Activated CD8-positive, alpha-beta memory T cell treated with anti-CD3 and anti-CD28 coated beads for 36 hours (primary cell): ENCODE data around the gene STAMBP. TPM values are rescaled to one million over a fixed set of nuclear protein-coding genes. Genes with fewer than 3 reads are reported as not detected.
"Not testable (repeated sequence)": the region's sequence is repeated elsewhere in the genome, so short reads cannot be mapped to it uniquely, and the experiment has no call there.

Source experiments
- CTCF ChIA-PET: fragments of 350-600 bp; sonication (Branson Sonifier 250); formaldehyde crosslinking; loops from one replicate; lab custom pipeline; 2021; ENCODE audit warnings: antibody characterized with exemption; lab: Charles Lee
- POLR2A ChIA-PET: fragments of 350-600 bp; sonication (Branson Sonifier 250); formaldehyde crosslinking; loops from one replicate; lab custom pipeline; 2021; ENCODE audit warnings: antibody characterized with exemption; lab: Charles Lee
- total RNA-seq, 2 experiments: library from RNA; stranded (reverse); gene quantifications; one replicate each; pipeline ENCODE4 v1.2.3, GENCODE V29; 2021

The STAMBP gene
- total RNA-seq, result 10 to 100 TPM; 74.7 to 75.8 TPM

GRCh38 chr2:73828818-73829570 is at the start of gene STAMBP:
TSS of gene STAMBP (plus strand) at chr2:73828961. CDS start at chr2:73830857, 1,896 bp downstream.
- POLR2A ChIA-PET, result interaction anchor here (0.7 to 0.8 kb wide), 5 partner anchors 27 to 350 kb away, joined by 3 to 5 read pairs (median 4); partner anchors contain the start of gene MOB1A
- CTCF ChIA-PET, result interaction anchor here (1.0 to 1.9 kb wide), 3 partner anchors 68 to 349 kb away, joined by 4 to 6 read pairs (median 4); partner anchors contain the start of gene MOB1A

DNA sequence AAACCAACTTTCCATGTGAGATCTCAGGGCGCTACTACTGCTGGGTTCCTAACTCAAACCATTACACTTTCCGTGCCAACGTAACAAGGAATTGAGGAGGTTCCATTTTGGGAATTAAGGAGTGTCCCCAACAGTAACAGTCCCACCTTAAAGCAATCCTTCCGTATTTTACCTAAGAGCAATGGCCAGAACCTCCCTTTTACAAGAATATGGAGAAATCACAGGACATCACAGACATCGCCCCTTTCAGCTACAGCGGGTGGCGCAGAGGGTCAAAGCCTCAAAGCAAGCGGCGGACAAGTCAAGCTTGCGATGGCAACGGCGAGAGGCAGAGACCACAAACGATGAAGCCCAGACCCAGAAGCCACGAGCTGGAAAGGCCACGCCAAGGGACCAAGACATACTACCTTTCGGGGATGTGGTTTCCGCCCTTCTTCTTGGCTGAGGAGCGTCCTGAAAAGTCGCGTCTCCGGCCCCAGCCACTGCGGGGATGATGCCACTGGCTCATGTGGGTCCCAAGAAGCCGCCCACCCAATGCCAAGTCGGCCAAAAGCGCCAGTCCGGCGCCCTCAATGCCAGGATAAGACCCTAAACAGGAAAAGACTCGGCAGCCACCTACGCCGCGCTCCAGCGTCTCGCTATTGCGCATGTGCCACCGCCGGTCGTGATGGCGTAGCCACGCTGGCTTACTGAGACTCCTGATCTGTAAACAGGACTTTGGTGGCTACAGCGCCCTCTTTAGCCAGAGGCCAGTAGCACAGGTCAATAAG is 49.1 kb upstream of the STAMBP start, which contains the start of gene DUSP11:
DUSP11 (minus strand) TSS at position 637 of the 770 bp plus-strand sequence; CDS start at position 508, 129 bp downstream.
- CTCF ChIA-PET, result no interaction called here

GRCh38 chr2:73780237-73780582 is 48.6 kb upstream of the STAMBP start:
- ChIA-PET CTCF (no interaction called here), POLR2A (no interaction called here)

More for the DNA sequence above, 49.1 kb upstream of the STAMBP start, which contains the start of gene DUSP11:
- POLR2A ChIA-PET, result no interaction called here

DNA sequence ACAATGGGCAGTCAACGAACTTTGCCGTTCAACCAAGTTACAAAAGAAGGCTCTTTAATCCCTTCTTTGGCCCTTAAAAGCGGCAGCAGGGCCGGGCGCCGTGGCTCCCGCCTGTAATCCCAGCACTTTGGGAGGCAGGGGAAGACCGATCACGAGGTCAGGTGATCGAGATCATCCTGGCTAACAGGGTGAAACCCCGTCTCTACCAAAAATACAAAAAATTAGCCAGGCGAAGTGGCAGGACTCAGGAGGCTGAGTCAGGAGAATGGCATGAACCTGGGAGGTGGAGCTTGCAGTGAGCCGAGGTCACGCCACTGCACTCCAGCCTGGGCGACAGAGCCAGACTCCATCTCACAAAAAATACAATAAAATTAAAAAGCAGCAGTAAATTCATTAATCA is 45.4 kb upstream of the STAMBP start:
- CTCF ChIA-PET, POLR2A ChIA-PET: not testable (repeated sequence)

DNA sequence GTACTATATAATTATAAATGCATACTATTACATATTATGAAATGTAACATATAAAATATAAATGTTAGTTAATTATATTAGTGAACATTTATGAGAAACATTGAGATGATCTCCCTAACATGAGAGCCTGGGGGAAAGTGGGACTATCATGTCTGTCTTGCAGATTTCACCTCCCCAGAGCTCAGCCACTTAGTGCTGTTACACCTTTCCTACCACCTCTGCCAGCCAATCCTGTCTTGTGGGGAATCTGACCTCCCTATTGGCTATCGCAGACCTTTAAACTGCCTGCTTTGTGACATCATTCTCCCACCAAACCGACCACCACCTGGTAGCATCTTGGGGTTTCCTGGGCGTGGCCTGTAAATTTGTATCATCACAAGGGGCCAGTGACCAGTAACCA is 44.9 kb upstream of the STAMBP start, which contains the start of gene C2orf78:
C2orf78 (plus strand) TSS at position 301 of the 400 bp plus-strand sequence. CDS start 127 bp downstream, outside the sequence.
- POLR2A ChIA-PET, CTCF ChIA-PET: not testable (repeated sequence)

- ChIA-PET CTCF (no interaction called here), POLR2A (no interaction called here)
Measured at GRCh38 chr2:73811878-73812277, 16.9 kb upstream of the STAMBP start.

DNA sequence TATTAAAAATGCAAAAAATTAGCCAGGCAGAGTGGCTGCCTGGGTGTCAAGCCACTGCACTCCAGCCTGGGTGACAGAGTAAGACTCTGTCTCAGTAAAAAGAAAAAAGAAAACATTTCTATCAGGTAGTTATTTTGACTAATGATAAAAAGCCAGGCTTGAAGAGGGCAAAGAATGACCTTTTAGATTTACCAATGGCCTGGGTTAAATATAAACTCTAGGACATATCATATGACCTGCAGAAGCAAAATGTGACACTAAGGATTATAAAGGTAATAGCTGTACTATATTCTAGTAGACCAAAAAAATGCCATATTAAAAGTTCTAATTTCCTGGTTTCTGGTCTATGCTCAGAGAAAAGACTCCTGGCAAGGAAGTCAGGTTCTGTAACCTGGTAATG is 16.1 kb upstream of the STAMBP start:
- POLR2A ChIA-PET, result no interaction called here
- CTCF ChIA-PET, result no interaction called here

GRCh38 chr2:73818296-73818695 is 10.5 kb upstream of the STAMBP start:
- POLR2A ChIA-PET, result no interaction called here
- CTCF ChIA-PET, result no interaction called here

GRCh38 chr2:73821227-73821626 is 7.5 kb upstream of the STAMBP start:
- CTCF ChIA-PET, result interaction anchor here (1.1 kb wide), 1 partner anchor 283 kb away, joined by 3 read pairs; no protein-coding TSS in a partner anchor
- POLR2A ChIA-PET, result interaction anchor here (0.6 kb wide), 1 partner anchor 267 kb away, joined by 7 read pairs; no protein-coding TSS in a partner anchor

DNA sequence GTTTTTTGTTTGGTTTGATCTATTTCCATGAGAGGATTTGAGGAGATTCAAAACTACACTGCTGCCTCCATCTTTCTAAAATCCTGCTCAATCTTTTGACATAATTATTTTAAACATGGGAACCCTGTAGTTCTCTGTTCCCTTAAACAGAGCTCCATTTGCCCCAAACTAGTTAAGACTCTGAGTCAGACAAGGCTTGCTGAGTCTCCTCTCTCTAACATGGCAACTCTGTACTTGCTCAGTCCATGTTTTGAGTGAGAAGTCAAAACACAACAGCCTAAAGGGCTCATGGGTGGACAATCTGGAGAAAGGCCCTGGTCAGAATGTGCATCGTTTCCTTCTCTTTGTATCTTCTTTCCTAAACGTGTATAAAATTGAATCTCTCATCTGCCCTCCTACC is 7.1 kb upstream of the STAMBP start:
- ChIA-PET CTCF (interaction anchor here (1.1 kb wide), 1 partner anchor 283 kb away, joined by 3 read pairs; no protein-coding TSS in a partner anchor), POLR2A (no interaction called here)

GRCh38 chr2:73822276-73822675 is 6.5 kb upstream of the STAMBP start:
- ChIA-PET CTCF (interaction anchor here (0.5 to 0.9 kb wide), 2 partner anchors 91 to 513 kb away, joined by 3 to 5 read pairs; no protein-coding TSS in a partner anchor), POLR2A (no interaction called here)

DNA sequence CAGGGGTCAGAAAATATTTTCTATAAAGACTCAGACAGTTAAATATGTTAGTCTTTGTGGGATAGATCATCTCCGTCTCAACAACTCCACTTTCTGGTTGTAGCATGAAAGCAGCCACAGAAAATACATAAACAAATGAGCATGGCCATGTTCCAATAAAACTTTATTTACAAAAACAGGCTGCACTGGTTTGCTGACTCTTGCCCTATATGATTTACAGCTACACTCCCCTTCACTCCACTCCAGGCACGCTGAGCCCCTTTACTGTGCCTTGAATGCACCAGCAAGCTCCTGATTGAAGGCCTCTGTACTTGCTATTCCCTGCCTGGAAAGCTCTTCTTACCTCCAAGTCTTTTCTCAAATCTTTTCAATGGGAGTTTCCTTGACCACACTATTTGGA is 5.8 kb upstream of the STAMBP start:
- ChIA-PET POLR2A (no interaction called here), CTCF (interaction anchor here (0.5 to 3.2 kb wide), 4 partner anchors 15 to 512 kb away, joined by 3 to 12 read pairs (median 4); partner anchors contain the start of gene BOLA3)

DNA sequence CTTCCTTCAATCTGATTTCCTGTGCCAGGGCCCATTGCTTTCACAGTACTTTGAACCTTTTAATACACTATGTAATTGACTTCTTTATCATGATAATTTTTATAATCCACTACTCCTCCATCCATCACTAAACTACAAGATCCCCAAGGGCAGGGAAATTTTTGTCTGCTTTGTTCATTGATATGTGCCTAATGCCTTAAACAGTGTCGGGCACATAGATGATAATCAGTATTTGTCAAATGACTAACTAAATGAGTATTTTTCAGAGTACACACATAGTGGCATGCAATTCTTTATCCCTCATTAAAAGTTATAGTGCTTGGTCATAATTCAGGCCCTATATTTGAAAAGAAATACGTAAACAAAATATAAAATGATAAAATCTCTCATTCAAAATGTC is 5.3 kb upstream of the STAMBP start:
- ChIA-PET POLR2A (interaction anchor here (0.9 kb wide), 1 partner anchor 140 kb away, joined by 3 read pairs; no protein-coding TSS in a partner anchor), CTCF (interaction anchor here (0.5 to 3.2 kb wide), 8 partner anchors 15 to 512 kb away, joined by 3 to 12 read pairs (median 4); partner anchors contain the start of gene BOLA3)

- ChIA-PET POLR2A (interaction anchor here (0.9 kb wide), 1 partner anchor 140 kb away, joined by 3 read pairs; no protein-coding TSS in a partner anchor), CTCF (interaction anchor here (0.5 to 3.2 kb wide), 7 partner anchors 14 to 511 kb away, joined by 3 to 12 read pairs (median 4); partner anchors contain the start of gene BOLA3)
Measured at GRCh38 chr2:73823916-73824523, 4.7 kb upstream of the STAMBP start.

- CTCF ChIA-PET, result interaction anchor here (0.5 to 3.2 kb wide), 5 partner anchors 124 to 322 kb away, joined by 3 to 12 read pairs (median 4); partner anchors contain the start of gene BOLA3
- POLR2A ChIA-PET, result no interaction called here
Measured at GRCh38 chr2:73825408-73825807, 3.4 kb upstream of the STAMBP start.

DNA sequence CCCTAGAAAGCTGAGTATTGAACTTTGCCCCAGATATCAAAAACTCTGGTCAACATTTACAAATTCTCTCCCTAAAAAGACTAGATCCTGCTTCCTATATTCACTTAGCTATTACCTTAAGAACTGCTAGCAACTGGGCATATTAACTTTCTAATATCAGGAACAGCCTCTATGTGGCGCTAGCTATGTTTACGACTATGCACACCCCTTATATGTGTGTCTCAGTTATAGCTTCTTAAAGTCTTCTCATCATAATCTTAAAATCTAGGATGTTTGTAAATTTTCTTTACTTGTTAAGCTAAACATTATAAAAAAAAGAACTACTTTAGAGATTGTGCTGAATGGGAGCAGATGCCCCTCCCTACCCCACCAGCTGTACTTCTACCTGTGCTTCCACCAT is 1.7 kb upstream of the STAMBP start:
- ChIA-PET POLR2A (interaction anchor here (0.5 kb wide), 1 partner anchor 206 kb away, joined by 3 read pairs; no protein-coding TSS in a partner anchor), CTCF (interaction anchor here (0.7 to 2.2 kb wide), 5 partner anchors 160 to 293 kb away, joined by 3 to 6 read pairs (median 6); no protein-coding TSS in a partner anchor)

DNA sequence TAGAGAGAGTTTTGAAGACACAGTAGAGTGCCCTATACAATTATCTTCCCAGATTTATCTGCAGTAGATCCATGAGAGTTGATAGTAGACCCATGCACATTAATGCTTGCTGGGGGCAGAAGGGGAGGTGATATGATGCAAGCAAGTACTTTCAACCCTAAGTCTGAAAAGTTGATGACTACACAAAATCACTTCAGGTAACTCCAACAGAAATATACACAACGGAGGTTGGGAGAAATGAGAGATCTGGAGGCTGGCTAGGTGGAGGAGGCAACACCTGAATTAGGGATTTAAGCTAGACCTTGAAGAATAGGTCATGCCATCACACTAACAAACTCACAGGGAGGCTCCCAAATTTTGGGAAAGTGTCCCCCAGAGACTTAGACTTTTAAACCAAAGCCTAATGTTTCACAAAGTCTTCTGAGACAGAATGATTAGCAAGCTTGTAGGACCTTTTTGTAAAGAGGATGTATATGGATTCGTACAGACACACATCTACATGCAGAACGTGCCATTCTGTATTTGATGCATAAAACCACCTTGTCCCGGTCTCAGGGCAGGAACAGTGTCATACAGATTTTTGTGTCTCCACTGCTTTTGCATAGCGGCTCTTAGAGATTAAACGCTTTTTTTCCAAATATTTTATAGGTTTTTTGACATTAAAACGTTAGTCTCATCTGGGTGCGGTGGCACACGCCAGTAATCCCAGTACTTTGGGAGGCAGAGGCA is 937 bp upstream of the STAMBP start:
- POLR2A ChIA-PET, result interaction anchor here (0.7 to 0.8 kb wide), 4 partner anchors 105 to 351 kb away, joined by 3 to 5 read pairs (median 4); partner anchors contain the start of gene MOB1A
- CTCF ChIA-PET, result interaction anchor here (0.7 to 1.9 kb wide), 5 partner anchors 69 to 350 kb away, joined by 3 to 6 read pairs (median 4); partner anchors contain the start of gene MOB1A
